ENCODE data around the gene PRKCE.

The PRKCE gene

GRCh38 chr2:45964906-45965305 lies 313.4 kb downstream of the PRKCE start:
- DNase-seq (no peak), ATAC-seq (no peak)
- Mint-ChIP-seq H3K4me3 (no peak overlapping the region), H3K9me3 (no peaks in the 10 kb centered on the region), H3K27me3 (no peaks in the 10 kb centered on the region), H3K4me1 (peaks cover 10% of the 10 kb centered on the region), H3K27ac (no peak overlapping the region)

DNA sequence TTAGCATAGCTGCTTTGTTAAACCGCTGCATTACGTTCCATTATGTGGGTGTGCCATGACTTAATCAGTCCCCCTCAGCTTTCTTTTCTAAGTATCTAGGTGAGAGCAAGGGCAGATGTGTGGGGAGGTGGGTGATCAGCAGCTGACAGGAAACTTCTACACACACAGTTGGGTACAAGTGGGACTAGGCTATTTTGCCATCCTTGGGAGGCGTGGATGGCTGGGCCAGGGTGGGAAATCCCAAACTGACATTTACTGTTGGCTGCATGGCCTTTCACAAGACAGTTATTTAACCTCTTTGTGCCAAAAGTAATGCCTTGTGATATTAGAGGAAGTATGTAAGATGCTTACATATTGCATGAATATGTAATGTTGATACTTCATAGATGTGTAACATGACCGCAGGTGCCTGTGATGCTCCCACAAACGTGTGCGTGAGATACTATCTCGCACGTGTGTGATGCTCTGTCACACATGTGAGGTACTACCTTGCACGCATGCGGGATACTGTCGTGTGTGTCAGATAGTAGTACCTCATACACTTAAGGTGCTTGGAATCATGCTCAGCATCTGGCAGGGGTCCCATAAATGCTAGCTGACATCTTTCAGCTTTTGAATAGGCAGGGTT lies 314.5 kb downstream of the PRKCE start:
- no peak for DNase-seq
- H3K4me3 Mint-ChIP-seq = no peak overlapping the region
- ATAC-seq = no peak
- H3K27me3 Mint-ChIP-seq = no peaks in the 10 kb centered on the region
- no peaks in the 10 kb centered on the region for H3K9me3 Mint-ChIP-seq
- no peak overlapping the region for H3K27ac Mint-ChIP-seq
- H3K4me1 Mint-ChIP-seq = peaks cover 10% of the 10 kb centered on the region

- H3K4me3 Mint-ChIP-seq = no peak overlapping the region
- DNase-seq (no peak), ATAC-seq (no peak)
- H3K27ac Mint-ChIP-seq = no peak overlapping the region
- H3K4me1 Mint-ChIP-seq = peaks cover 9% of the 10 kb centered on the region
- no peaks in the 10 kb centered on the region for H3K27me3 Mint-ChIP-seq
- no peaks in the 10 kb centered on the region for H3K9me3 Mint-ChIP-seq
Measured at GRCh38 chr2:45968946-45969584, 317.6 kb downstream of the PRKCE start.

GRCh38 chr2:45973426-45973825 lies 322.0 kb downstream of the PRKCE start:
- no peaks in the 10 kb centered on the region for H3K4me1 Mint-ChIP-seq
- no peak for ATAC-seq
- H3K9me3 Mint-ChIP-seq = no peaks in the 10 kb centered on the region
- no peak overlapping the region for H3K4me3 Mint-ChIP-seq
- H3K27ac Mint-ChIP-seq = no peak overlapping the region
- no peaks in the 10 kb centered on the region for H3K27me3 Mint-ChIP-seq
- no peak for DNase-seq

DNA sequence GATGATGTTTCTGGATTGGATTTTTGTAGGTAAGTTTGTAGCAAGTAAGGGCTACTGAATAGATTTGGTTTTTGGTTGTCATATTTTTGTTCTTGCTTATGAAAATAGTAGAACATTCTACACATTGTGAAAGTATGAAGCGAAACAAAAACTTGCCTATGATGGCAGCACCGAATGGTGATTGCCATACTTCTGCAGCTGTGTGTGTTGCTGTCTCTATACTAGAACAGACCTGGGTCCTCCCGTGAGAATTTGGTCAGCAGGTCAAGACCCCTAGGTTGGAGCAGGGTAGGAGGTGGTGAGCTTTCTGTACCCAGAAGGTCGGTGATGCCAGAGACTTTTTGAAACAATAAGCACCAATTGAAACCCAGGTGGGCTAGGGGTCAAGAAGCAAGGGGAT lies 322.6 kb downstream of the PRKCE start:
- no peaks in the 10 kb centered on the region for H3K9me3 Mint-ChIP-seq
- no peak overlapping the region for H3K4me3 Mint-ChIP-seq
- ATAC-seq = no peak
- peak overlapping the region in 1 of 2 donors; percentile 35 for H3K27ac Mint-ChIP-seq
- H3K27me3 Mint-ChIP-seq = no peaks in the 10 kb centered on the region
- H3K4me1 Mint-ChIP-seq = no peaks in the 10 kb centered on the region
- DNase-seq = no peak

DNA sequence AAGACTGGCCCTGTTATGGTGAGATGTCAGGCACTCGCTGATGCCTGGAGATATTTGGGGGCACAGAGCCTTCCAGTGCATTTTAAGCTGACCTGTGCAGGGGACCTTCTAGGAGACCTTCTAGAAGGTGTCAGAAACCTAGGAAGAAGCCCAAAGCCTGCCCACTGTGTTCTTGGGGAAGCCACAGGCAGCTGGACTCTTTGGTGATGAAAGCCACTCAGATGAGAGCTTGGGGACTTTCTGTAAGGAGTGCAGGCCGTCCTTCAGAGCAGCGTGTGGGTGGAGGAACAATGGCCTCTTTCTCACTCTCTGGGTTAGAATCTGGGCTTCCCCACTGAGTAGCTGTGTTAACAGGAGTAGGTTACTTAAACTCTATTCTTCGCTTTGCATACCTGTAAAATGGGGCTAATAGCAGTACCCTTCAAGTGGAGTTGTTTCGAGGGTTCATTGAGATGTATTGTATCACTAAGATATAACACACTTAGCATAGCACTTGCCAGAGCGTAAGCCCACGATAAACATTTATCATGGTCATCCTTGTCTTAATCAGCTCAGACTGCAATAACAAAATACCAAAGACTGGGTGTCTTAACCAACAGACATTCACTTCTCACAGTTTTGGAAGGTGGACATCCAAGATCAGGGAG lies 323.4 kb downstream of the PRKCE start:
- no peaks in the 10 kb centered on the region for H3K27me3 Mint-ChIP-seq
- ATAC-seq = peak; percentile 43
- H3K9me3 Mint-ChIP-seq = no peaks in the 10 kb centered on the region
- H3K4me1 Mint-ChIP-seq = no peaks in the 10 kb centered on the region
- DNase-seq = no peak
- H3K27ac Mint-ChIP-seq = peak overlapping the region in 1 of 2 donors; percentile 16
- no peak overlapping the region for H3K4me3 Mint-ChIP-seq

- ATAC-seq (no peak), DNase-seq (no peak)
- Mint-ChIP-seq H3K9me3 (no peaks in the 10 kb centered on the region), H3K4me1 (no peaks in the 10 kb centered on the region), H3K27ac (no peak overlapping the region), H3K4me3 (no peak overlapping the region), H3K27me3 (no peaks in the 10 kb centered on the region)
Measured at GRCh38 chr2:45975752-45976517, 324.5 kb downstream of the PRKCE start.

- ATAC-seq = no peak
Measured at GRCh38 chr2:45978302-45978859, 326.9 kb downstream of the PRKCE start.

GRCh38 chr2:45979065-45979464 lies 327.6 kb downstream of the PRKCE start:
- no peak overlapping the region for H3K27ac Mint-ChIP-seq

More at GRCh38 chr2:45978302-45978859, 326.9 kb downstream of the PRKCE start:
- Mint-ChIP-seq H3K9me3 (no peaks in the 10 kb centered on the region), H3K27me3 (no peaks in the 10 kb centered on the region), H3K27ac (peak overlapping the region in 1 of 2 donors; percentile 61), H3K4me3 (no peak overlapping the region), H3K4me1 (no peaks in the 10 kb centered on the region)
- DNase-seq = no peak

GRCh38 chr2:45980161-45980865 lies 328.8 kb downstream of the PRKCE start:
- peak overlapping the region in 1 of 2 donors; percentile 67 for H3K27ac Mint-ChIP-seq
- no peak for DNase-seq

More at GRCh38 chr2:45979065-45979464, 327.6 kb downstream of the PRKCE start:
- no peak overlapping the region for H3K4me3 Mint-ChIP-seq
- no peaks in the 10 kb centered on the region for H3K9me3 Mint-ChIP-seq
- DNase-seq (no peak), ATAC-seq (no peak)
- H3K4me1 Mint-ChIP-seq = no peaks in the 10 kb centered on the region
- H3K27me3 Mint-ChIP-seq = no peaks in the 10 kb centered on the region

DNA sequence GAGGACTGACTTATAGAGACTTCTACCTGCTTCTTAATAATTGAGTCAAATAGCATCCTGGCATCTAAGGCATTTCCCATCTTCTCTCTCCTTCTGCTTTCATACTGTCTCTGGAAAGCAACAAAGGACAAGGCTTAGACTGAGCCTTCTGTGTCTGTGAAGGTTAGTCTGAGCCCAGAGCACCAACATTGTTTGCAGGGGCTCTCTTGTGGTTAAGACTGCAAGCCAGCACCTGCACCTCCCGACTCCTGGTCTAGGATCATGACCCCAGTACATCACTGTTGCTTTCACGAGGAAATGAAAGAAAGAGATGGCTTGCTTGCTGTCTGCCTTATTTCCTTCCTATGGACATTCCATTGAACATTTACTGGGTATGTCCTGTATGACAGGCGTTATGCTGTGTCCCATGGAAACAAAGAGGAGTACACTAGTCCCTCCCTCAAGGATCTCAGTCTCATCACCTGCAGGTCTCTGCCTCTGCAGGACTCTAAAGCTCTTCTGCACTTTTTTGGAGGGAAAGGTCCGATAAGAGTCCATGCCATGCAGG lies 330.0 kb downstream of the PRKCE start:
- H3K27ac Mint-ChIP-seq = no peak overlapping the region
- no peak overlapping the region for H3K4me3 Mint-ChIP-seq
- DNase-seq (no peak), ATAC-seq (no peak)
- H3K9me3 Mint-ChIP-seq = no peaks in the 10 kb centered on the region
- H3K27me3 Mint-ChIP-seq = no peaks in the 10 kb centered on the region
- no peaks in the 10 kb centered on the region for H3K4me1 Mint-ChIP-seq

More at GRCh38 chr2:45980161-45980865, 328.8 kb downstream of the PRKCE start:
- Mint-ChIP-seq H3K27me3 (no peaks in the 10 kb centered on the region), H3K9me3 (no peaks in the 10 kb centered on the region), H3K4me3 (no peak overlapping the region), H3K4me1 (no peaks in the 10 kb centered on the region)
- no peak for ATAC-seq

GRCh38 chr2:45982096-45982495 lies 330.6 kb downstream of the PRKCE start:
- Mint-ChIP-seq H3K27ac (no peak overlapping the region), H3K4me1 (no peaks in the 10 kb centered on the region), H3K27me3 (no peaks in the 10 kb centered on the region), H3K9me3 (no peaks in the 10 kb centered on the region), H3K4me3 (no peak overlapping the region)
- no peak for DNase-seq
- ATAC-seq = no peak

DNA sequence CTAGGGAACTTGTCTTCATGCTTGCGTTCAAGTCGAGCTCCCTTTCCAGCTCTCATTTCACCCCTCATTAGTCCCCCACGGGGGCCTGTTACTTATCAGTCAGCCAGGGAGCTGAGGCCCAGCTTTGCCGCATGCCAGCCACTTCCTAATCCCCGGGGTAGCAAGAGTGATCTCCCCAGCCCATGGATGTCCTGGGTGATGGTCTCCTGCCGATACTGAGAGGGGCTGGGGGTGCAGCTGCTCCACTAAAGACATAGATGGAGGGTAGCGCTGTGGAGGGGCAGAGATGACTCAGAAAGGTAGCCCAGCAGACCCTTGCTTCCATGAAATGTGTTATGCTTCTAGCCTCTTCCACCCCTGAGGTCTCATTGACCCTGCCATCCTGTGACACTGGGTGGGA lies 331.7 kb downstream of the PRKCE start:
- Mint-ChIP-seq H3K4me1 (no peaks in the 10 kb centered on the region), H3K27ac (no peak overlapping the region), H3K9me3 (no peaks in the 10 kb centered on the region), H3K27me3 (no peaks in the 10 kb centered on the region), H3K4me3 (no peak overlapping the region)
- DNase-seq (no peak), ATAC-seq (no peak)

- Mint-ChIP-seq H3K4me1 (no peaks in the 10 kb centered on the region), H3K4me3 (no peak overlapping the region), H3K27me3 (no peaks in the 10 kb centered on the region), H3K27ac (no peak overlapping the region), H3K9me3 (no peaks in the 10 kb centered on the region)
- ATAC-seq (no peak), DNase-seq (no peak)
Measured at GRCh38 chr2:45984366-45984765, 332.9 kb downstream of the PRKCE start.
